ENCODE results near the gene RLIM.

DNA sequence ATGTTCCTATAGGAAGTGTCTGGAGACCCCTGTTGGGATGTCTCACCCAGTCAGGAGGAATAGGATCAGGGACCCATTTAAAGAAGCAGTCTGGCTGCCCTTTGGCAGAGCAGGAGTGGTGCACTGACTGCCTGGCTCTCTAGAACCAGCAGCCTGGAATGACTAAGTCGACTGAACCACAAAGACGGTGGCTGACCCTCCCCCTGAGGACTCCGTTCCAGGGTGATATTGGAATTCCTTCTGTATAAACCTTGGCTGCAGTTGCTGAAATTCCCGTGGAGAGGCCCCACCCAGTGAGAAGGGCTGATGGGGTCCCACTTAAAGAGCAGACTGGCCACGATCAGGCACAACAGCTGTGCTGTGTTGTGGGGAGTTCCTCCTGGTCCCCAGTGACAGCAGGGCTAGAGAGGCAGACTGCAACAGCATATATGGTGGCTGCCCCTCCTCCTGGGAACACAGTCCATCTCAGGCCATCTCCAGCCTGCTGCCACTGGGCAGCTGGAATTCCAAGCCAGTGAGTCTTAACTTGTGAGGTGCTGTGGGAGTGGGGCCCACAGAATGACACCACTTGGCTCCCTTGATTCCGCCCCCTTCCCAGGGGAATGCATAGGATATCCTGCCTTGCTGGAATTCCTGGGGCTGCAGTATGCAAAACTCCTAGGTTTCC lies 41.8 kb upstream of the RLIM start:
- TF ChIP-seq CTCF (optimal IDR thresholded peaks at IDR 0.05 in 1 of 3, IDR thresholded peaks at IDR 0.05 in 1 of 3, conservative IDR thresholded peaks at IDR 0.05 in 1 of 3; ENCODE audit: extremely low read depth in 1 of 3, insufficient read depth in 2 of 3, low read length in 3 of 3) (no peak), EZH2 (IDR thresholded peaks at IDR 0.05; ENCODE audit: low read length) (no peak)

Measured in keratinocyte (primary cell).